ENCODE data around the gene MUSTN1.

Gene MUSTN1

DNA sequence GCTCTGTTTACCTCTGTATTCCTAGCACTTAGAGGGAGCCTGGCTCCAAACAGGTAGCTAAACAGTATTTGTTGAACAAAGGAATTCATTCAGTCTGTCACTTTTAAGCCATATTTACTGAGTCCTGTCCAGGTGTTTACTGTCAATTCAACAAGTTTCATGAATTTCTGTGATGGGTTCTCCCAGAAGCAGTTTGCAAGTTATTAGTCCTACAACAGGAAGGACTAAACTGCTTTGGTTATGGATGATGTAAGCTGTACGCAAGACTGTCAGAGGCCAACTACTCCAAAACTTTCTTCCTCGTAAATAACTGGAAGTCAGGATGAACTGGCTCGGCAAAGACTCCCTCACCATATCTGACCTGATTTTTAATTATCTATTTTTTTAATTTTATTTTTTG is 37.4 kb upstream of the MUSTN1 start:
- Histone ChIP-seq H3K27me3 (ENCODE audit: insufficient read depth, low read length) (no peaks in the 10 kb centered on the region), H3K4me3 (ENCODE audit: low read length) (no peak overlapping the region), H3K36me3 (ENCODE audit: insufficient read depth, low read depth, low read length) (no peaks in the 10 kb centered on the region), H3K9ac (ENCODE audit: low read depth, low read length) (no peak overlapping the region), H3K9me3 (ENCODE audit: insufficient read depth, low read depth, low read length) (no peaks in the 10 kb centered on the region), H3K27ac (ENCODE audit: low read length) (no peak overlapping the region), H3K4me1 (ENCODE audit: insufficient read depth, low read length) (peaks cover 8% of the 10 kb centered on the region)

DNA sequence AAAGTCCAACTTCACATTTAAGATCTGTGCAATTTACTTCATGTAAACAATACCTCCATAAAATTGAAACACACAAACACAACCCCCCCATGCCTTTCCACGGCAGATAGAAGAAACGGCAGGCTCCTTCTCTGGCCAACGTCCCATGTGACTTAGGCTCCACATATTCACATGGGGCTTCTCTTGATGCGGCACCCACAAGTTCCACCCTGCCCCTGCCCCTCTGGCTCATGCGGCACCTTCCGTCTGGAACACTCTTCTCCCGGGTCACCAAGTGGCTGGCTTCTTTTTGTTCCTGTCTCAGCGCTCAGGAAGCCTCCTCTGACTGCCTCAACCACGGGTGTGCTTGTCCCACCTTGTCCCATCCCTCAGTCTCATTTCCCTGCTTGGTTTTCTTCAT is 36.9 kb upstream of the MUSTN1 start:
- Histone ChIP-seq H3K9ac (ENCODE audit: low read depth, low read length) (no peak overlapping the region), H3K27ac (ENCODE audit: low read length) (no peak overlapping the region), H3K27me3 (ENCODE audit: insufficient read depth, low read length) (no peaks in the 10 kb centered on the region), H3K4me1 (ENCODE audit: insufficient read depth, low read length) (peaks cover 8% of the 10 kb centered on the region), H3K9me3 (ENCODE audit: insufficient read depth, low read depth, low read length) (no peaks in the 10 kb centered on the region), H3K4me3 (ENCODE audit: low read length) (no peak overlapping the region), H3K36me3 (ENCODE audit: insufficient read depth, low read depth, low read length) (no peaks in the 10 kb centered on the region)

DNA sequence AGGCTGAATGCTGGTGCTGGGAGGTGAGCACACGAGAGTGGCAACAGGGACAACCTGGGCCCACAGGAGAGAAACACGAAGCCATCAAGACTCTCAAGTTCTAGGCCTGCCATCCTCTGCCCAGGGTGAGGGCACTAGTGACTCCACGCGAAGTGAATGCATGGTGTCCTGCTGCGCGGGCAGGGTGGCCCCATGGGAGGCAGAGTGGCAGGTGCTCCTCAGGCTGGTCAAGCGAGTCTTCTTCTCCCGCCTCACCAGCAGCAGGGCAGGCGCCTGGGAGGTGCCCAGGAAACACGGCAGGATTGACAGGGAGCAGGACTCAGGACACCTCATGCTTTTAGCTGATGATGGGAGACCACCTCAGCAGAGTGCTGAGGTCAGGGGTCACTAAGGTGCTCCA is 35.7 kb upstream of the MUSTN1 start:
- Histone ChIP-seq H3K4me1 (ENCODE audit: insufficient read depth, low read length) (peaks cover 1% of the 10 kb centered on the region; the same call in 1 of the 2 replicates), H3K4me3 (ENCODE audit: low read length) (no peak overlapping the region), H3K9me3 (ENCODE audit: insufficient read depth, low read depth, low read length) (peaks cover 4% of the 10 kb centered on the region; the same call in 1 of the 2 replicates), H3K27me3 (ENCODE audit: insufficient read depth, low read length) (no peaks in the 10 kb centered on the region), H3K9ac (ENCODE audit: low read depth, low read length) (no peak overlapping the region), H3K36me3 (ENCODE audit: insufficient read depth, low read depth, low read length) (no peaks in the 10 kb centered on the region), H3K27ac (ENCODE audit: low read length) (no peak overlapping the region)

DNA sequence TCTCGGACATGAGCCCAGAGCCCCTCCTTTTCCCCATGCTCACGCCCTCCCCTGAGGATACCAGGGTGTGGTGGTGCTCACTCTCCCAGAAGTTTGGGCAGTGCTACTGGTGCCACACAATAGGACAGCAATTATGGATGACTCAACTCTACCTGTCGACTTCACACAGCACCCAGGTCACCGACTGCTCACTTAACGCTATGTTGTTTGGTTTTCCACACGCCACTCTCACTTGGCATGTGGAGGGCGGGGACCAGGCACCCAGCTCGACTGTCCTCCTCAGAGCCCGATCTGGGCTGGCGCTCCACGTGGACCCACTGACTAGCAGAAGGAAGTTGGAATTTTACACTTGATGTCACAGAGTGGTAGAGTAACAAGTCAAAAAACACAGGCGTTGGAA is 31.6 kb upstream of the MUSTN1 start:
- Histone ChIP-seq H3K4me3 (ENCODE audit: low read length) (no peak overlapping the region), H3K27ac (ENCODE audit: low read length) (no peak overlapping the region), H3K4me1 (ENCODE audit: insufficient read depth, low read length) (no peaks in the 10 kb centered on the region), H3K9me3 (ENCODE audit: insufficient read depth, low read depth, low read length) (peaks cover 4% of the 10 kb centered on the region; the same call in 1 of the 2 replicates), H3K27me3 (ENCODE audit: insufficient read depth, low read length) (no peaks in the 10 kb centered on the region), H3K36me3 (ENCODE audit: insufficient read depth, low read depth, low read length) (no peaks in the 10 kb centered on the region), H3K9ac (ENCODE audit: low read depth, low read length) (no peak overlapping the region)

DNA sequence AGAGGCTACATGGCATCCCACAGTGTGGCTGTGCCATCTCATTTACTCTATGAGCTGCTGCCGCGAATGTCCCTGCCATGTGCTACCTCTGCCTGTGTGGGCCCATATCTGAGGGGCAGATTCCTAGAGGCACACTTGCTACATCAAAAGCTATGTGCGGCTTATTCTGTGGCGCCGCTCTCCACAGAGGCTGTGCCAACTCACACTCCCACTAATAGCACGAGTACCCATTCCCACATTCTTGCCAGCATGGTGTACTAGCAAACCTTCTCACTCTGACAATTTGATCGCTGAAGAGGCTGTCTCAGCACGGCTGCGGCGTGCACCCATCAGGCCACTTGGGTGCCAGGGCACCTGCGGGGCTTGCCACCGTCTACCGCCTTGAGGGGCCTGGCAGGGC is 31.2 kb upstream of the MUSTN1 start:
- H3K9me3 ChIP-seq (ENCODE audit: insufficient read depth, low read depth, low read length), result peaks cover 4% of the 10 kb centered on the region; the same call in 1 of the 2 replicates
- no peak overlapping the region for H3K4me3 ChIP-seq (ENCODE audit: low read length)
- no peaks in the 10 kb centered on the region for H3K4me1 ChIP-seq (ENCODE audit: insufficient read depth, low read length)
- no peaks in the 10 kb centered on the region for H3K27me3 ChIP-seq (ENCODE audit: insufficient read depth, low read length)
- H3K27ac ChIP-seq (ENCODE audit: low read length), result no peak overlapping the region
- no peak overlapping the region for H3K9ac ChIP-seq (ENCODE audit: low read depth, low read length)
- no peaks in the 10 kb centered on the region for H3K36me3 ChIP-seq (ENCODE audit: insufficient read depth, low read depth, low read length)

DNA sequence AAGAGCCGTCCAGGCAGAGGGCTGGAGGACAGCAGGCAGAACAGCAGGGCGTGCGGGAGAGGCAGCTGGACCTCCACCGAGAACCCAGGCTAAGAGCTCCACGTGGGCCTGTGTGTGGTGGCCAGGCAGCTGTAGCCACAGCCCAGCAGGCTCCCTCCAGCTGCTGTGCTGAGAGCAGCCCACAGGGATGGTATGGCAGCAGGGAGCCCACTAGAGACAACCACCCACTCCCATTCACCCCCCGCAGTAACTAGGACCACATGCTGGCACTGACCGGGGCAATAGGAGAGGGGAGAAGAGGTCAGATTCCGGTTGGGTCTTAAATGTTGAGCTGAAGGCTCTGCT is 25.6 kb upstream of the MUSTN1 start:
- Histone ChIP-seq H3K27ac (ENCODE audit: low read length) (no peak overlapping the region), H3K36me3 (ENCODE audit: insufficient read depth, low read depth, low read length) (no peaks in the 10 kb centered on the region), H3K4me1 (ENCODE audit: insufficient read depth, low read length) (no peaks in the 10 kb centered on the region), H3K27me3 (ENCODE audit: insufficient read depth, low read length) (no peaks in the 10 kb centered on the region), H3K9me3 (ENCODE audit: insufficient read depth, low read depth, low read length) (no peaks in the 10 kb centered on the region), H3K4me3 (ENCODE audit: low read length) (no peak overlapping the region), H3K9ac (ENCODE audit: low read depth, low read length) (no peak overlapping the region)

DNA sequence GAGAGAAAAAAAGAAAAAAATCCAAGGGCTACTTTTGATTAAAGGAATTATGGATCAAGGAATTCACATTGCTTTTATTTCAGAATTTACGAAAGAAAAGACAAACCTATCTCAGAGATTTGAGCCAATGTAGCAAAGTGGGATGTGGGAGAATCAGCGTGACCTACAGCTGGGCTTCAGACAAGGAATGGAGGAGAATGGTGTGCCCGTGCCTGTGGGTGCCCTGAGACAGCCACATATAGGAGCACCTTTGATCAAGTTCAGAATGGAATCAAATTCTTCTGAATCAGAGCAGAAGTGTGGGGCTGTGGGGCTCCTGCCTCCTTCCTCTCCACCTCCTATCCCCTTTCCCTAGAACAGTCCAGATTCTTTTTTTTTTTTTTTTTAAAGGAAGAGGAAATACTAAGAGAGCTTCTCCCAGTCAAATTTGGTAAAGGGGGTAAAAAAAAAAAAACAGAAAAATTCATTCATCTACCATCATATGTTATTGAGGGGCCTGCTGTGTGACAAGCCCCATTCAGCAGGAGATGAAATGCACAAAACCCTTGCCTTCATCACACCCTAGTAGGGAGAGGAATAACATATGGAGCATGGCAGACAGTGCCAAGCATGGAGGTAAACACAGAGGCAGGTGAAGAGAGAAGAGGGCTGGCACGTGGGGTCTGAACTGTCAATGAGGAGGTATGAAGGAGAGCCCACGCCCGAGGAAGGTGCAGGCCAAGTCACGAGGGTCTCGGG is 25.0 kb upstream of the MUSTN1 start:
- no peaks in the 10 kb centered on the region for H3K4me1 ChIP-seq (ENCODE audit: insufficient read depth, low read length)
- H3K27me3 ChIP-seq (ENCODE audit: insufficient read depth, low read length), result no peaks in the 10 kb centered on the region
- no peaks in the 10 kb centered on the region for H3K36me3 ChIP-seq (ENCODE audit: insufficient read depth, low read depth, low read length)
- H3K9me3 ChIP-seq (ENCODE audit: insufficient read depth, low read depth, low read length), result no peaks in the 10 kb centered on the region
- H3K9ac ChIP-seq (ENCODE audit: low read depth, low read length), result no peak overlapping the region
- no peak overlapping the region for H3K27ac ChIP-seq (ENCODE audit: low read length)
- H3K4me3 ChIP-seq (ENCODE audit: low read length), result no peak overlapping the region

DNA sequence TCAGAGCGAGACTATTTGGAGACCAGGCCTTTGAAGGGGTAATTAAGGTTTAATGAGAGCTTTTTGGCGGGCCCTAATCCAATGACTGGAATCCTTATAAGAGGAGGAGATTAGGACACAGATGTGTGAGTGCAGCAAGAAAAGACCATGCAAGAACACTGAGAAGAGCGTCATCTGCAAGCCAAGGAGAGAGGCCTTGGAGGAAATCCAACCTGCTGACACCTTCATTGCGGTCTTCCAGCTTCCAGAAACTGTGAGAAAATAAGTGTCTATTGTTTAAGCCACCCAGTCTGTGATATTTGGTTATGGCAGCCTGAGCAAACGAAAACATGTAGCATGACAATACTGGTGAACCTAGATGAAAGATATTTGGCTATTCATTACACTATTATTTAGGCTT is 23.0 kb upstream of the MUSTN1 start:
- Histone ChIP-seq H3K9me3 (ENCODE audit: insufficient read depth, low read depth, low read length) (no peaks in the 10 kb centered on the region), H3K4me3 (ENCODE audit: low read length) (no peak overlapping the region), H3K36me3 (ENCODE audit: insufficient read depth, low read depth, low read length) (no peaks in the 10 kb centered on the region), H3K9ac (ENCODE audit: low read depth, low read length) (no peak overlapping the region), H3K27me3 (ENCODE audit: insufficient read depth, low read length) (no peaks in the 10 kb centered on the region), H3K4me1 (ENCODE audit: insufficient read depth, low read length) (no peaks in the 10 kb centered on the region), H3K27ac (ENCODE audit: low read length) (no peak overlapping the region)

DNA sequence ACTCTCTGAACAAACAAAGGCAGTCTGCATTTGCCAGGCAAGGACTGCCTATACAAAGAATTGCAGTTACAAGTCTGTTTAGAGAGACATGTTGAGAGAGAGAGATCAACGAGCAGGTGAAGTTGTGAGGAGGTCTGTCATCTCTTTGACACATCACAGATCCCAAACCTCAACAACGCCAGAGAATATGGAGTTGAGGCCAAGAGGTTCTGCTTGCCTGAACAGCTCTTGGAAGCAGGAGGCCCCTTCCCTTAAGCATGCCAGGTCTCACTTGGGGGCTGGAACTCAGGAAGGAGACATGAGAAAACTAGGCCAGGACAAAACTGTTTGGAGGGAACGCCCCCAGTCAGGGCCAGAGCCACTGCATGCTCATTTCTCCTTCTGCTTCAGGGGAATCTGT is 22.3 kb upstream of the MUSTN1 start:
- Histone ChIP-seq H3K27ac (ENCODE audit: low read length) (no peak overlapping the region), H3K27me3 (ENCODE audit: insufficient read depth, low read length) (no peaks in the 10 kb centered on the region), H3K4me3 (ENCODE audit: low read length) (no peak overlapping the region), H3K9me3 (ENCODE audit: insufficient read depth, low read depth, low read length) (no peaks in the 10 kb centered on the region), H3K9ac (ENCODE audit: low read depth, low read length) (no peak overlapping the region), H3K4me1 (ENCODE audit: insufficient read depth, low read length) (no peaks in the 10 kb centered on the region), H3K36me3 (ENCODE audit: insufficient read depth, low read depth, low read length) (peaks cover 5% of the 10 kb centered on the region; the same call in 1 of the 2 replicates)

DNA sequence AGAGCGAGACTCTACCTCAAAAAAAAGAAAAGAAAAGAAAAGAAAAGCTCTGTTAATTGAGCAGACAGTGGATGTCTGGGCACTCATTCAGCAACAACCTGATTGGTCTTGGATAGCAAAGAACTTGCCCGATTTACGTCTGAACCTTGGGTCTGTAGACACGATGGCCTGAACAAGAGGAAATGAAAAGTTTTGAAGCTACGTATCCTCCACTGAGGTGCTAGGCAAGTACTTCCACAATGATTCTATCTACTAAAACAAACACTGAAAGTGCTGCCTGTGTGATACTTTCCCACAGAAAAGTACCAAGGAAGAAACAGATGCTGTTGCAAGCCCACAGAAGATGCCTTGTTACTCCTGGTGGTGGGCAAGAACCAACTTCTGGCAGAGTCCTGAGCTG is 21.8 kb upstream of the MUSTN1 start:
- peaks cover 10% of the 10 kb centered on the region for H3K36me3 ChIP-seq (ENCODE audit: insufficient read depth, low read depth, low read length)
- no peaks in the 10 kb centered on the region for H3K4me1 ChIP-seq (ENCODE audit: insufficient read depth, low read length)
- H3K27me3 ChIP-seq (ENCODE audit: insufficient read depth, low read length), result no peaks in the 10 kb centered on the region
- H3K4me3 ChIP-seq (ENCODE audit: low read length), result no peak overlapping the region
- H3K9ac ChIP-seq (ENCODE audit: low read depth, low read length), result no peak overlapping the region
- H3K27ac ChIP-seq (ENCODE audit: low read length), result no peak overlapping the region
- H3K9me3 ChIP-seq (ENCODE audit: insufficient read depth, low read depth, low read length), result no peaks in the 10 kb centered on the region

DNA sequence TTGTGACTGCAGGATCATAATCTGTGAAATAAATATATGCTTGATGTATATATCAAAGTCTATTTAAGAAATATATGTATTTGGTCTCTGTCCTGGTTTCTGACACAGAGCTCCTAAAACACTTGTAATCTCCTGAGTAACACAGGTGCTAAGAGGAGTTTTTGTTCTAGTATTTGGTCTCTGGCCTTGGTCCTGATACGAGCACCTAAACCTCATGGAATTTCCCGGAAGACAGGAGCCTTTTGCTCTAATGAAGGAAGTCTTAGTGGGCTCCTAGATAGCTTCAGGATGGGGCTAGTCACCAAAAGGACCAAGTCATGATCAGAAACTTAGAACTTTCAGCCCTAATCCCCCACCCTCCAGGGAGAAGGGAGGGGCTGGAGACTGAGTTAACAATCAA is 19.2 kb upstream of the MUSTN1 start:
- no peak overlapping the region for H3K4me3 ChIP-seq (ENCODE audit: low read length)
- no peak overlapping the region for H3K9ac ChIP-seq (ENCODE audit: low read depth, low read length)
- no peak overlapping the region for H3K27ac ChIP-seq (ENCODE audit: low read length)
- no peaks in the 10 kb centered on the region for H3K4me1 ChIP-seq (ENCODE audit: insufficient read depth, low read length)
- H3K9me3 ChIP-seq (ENCODE audit: insufficient read depth, low read depth, low read length), result no peaks in the 10 kb centered on the region
- peaks cover 18% of the 10 kb centered on the region for H3K36me3 ChIP-seq (ENCODE audit: insufficient read depth, low read depth, low read length)
- H3K27me3 ChIP-seq (ENCODE audit: insufficient read depth, low read length), result no peaks in the 10 kb centered on the region

DNA sequence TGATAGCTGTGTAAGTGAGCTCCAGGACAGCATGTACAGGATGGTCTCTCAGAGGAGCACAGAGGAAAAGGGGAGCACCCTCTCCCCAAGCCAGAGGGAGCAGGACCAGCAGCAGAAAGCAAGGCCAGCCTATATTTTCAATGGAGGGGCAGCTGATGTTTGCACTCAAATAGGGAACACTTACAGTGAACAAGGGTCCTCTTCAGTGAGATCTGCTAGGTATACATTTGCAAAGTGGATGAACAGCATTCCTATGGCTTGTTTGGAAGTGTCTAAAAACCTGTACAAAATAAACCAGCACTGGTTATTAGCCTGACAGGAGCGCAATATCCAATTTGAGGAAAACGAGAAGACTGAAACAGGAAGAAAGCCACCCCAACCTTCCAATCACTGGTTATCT is 17.6 kb upstream of the MUSTN1 start:
- H3K9ac ChIP-seq (ENCODE audit: low read depth, low read length), result no peak overlapping the region
- H3K4me3 ChIP-seq (ENCODE audit: low read length), result no peak overlapping the region
- no peak overlapping the region for H3K27ac ChIP-seq (ENCODE audit: low read length)
- H3K36me3 ChIP-seq (ENCODE audit: insufficient read depth, low read depth, low read length), result peaks cover 34% of the 10 kb centered on the region
- no peaks in the 10 kb centered on the region for H3K9me3 ChIP-seq (ENCODE audit: insufficient read depth, low read depth, low read length)
- no peaks in the 10 kb centered on the region for H3K4me1 ChIP-seq (ENCODE audit: insufficient read depth, low read length)
- no peaks in the 10 kb centered on the region for H3K27me3 ChIP-seq (ENCODE audit: insufficient read depth, low read length)
